Measurements from ENCODE around the gene TCTN2.

DNA sequence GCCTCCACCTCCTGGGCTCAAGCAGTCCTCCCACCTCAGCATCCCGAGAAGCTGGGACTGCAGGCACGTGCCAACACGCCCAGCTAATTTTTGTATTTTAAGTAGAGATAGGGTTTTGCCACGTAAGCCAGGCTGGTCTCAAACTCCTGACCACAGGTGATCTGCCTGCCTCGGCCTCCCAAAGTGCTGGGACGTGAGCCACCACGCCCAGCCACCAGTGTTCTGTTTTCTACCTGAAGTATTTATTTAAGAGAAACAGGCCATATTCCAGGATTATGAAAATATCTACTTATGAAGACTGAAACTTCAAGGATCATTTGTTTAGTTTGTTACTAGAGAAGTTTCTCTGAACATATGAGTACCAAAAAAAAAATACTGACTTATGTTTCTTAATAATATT, 27.0 kb upstream of the TCTN2 start:
- TF ChIP-seq, protein P1, sequence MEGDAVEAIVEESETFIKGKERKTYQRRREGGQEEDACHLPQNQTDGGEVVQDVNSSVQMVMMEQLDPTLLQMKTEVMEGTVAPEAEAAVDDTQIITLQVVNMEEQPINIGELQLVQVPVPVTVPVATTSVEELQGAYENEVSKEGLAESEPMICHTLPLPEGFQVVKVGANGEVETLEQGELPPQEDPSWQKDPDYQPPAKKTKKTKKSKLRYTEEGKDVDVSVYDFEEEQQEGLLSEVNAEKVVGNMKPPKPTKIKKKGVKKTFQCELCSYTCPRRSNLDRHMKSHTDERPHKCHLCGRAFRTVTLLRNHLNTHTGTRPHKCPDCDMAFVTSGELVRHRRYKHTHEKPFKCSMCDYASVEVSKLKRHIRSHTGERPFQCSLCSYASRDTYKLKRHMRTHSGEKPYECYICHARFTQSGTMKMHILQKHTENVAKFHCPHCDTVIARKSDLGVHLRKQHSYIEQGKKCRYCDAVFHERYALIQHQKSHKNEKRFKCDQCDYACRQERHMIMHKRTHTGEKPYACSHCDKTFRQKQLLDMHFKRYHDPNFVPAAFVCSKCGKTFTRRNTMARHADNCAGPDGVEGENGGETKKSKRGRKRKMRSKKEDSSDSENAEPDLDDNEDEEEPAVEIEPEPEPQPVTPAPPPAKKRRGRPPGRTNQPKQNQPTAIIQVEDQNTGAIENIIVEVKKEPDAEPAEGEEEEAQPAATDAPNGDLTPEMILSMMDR (conservative IDR thresholded peaks at IDR 0.05; ENCODE audit: low read depth, low read length) = no peak
- TF ChIP-seq EZH2 (IDR thresholded peaks at IDR 0.05; ENCODE audit: borderline replicate concordance, low read depth, low read length, poor library complexity, severe bottlenecking) = no peak
